Activated CD4-positive, alpha-beta T cell treated with anti-CD3 and anti-CD28 coated beads for 48 hours (primary cell): Measurements from ENCODE around the gene TMEM236.

Experiments used
- DNase-seq: peaks from one replicate; pipeline ENCODE4 v3.0.0-alpha.2; 2020

Gene TMEM236

GRCh38 chr10:17743437-17743836, 8.6 kb upstream of the TMEM236 start:
- no peak for DNase-seq

GRCh38 chr10:17744341-17744861, 7.6 kb upstream of the TMEM236 start:
- DNase-seq: no peak

GRCh38 chr10:17747883-17748550, 4.0 kb upstream of the TMEM236 start:
- no peak for DNase-seq

GRCh38 chr10:17749890-17750289, 2.1 kb upstream of the TMEM236 start:
- DNase-seq: no peak

GRCh38 chr10:17756557-17757217, 4.7 kb downstream of the TMEM236 start:
- no peak for DNase-seq

GRCh38 chr10:17758200-17758599, 6.2 kb downstream of the TMEM236 start:
- no peak for DNase-seq

GRCh38 chr10:17758896-17759295, 6.9 kb downstream of the TMEM236 start:
- DNase-seq: no peak

GRCh38 chr10:17764142-17764541, 12.1 kb downstream of the TMEM236 start:
- DNase-seq: no peak

GRCh38 chr10:17765602-17766001, 13.6 kb downstream of the TMEM236 start:
- no peak for DNase-seq

- no peak for DNase-seq
Observed at GRCh38 chr10:17766731-17767130, 14.7 kb downstream of the TMEM236 start.

GRCh38 chr10:17768496-17768895, 16.5 kb downstream of the TMEM236 start:
- DNase-seq: no peak

- no peak for DNase-seq
Observed at GRCh38 chr10:17768957-17769356, 17.0 kb downstream of the TMEM236 start.

GRCh38 chr10:17771017-17771416, 19.0 kb downstream of the TMEM236 start:
- no peak for DNase-seq

GRCh38 chr10:17779784-17780183, 27.8 kb downstream of the TMEM236 start:
- DNase-seq: no peak

GRCh38 chr10:17780727-17781126, 28.7 kb downstream of the TMEM236 start:
- DNase-seq: no peak

GRCh38 chr10:17781856-17782255, 29.9 kb downstream of the TMEM236 start:
- no peak for DNase-seq

- DNase-seq: no peak
Observed at GRCh38 chr10:17782921-17783665, 31.1 kb downstream of the TMEM236 start.

- DNase-seq: no peak
Observed at GRCh38 chr10:17783751-17784150, 31.8 kb downstream of the TMEM236 start.

GRCh38 chr10:17784688-17785087, 32.7 kb downstream of the TMEM236 start:
- no peak for DNase-seq

- no peak for DNase-seq
Observed at GRCh38 chr10:17785276-17785930, 33.4 kb downstream of the TMEM236 start.

- no peak for DNase-seq
Observed at GRCh38 chr10:17787087-17787961, 35.3 kb downstream of the TMEM236 start.

- DNase-seq: no peak
Observed at GRCh38 chr10:17788646-17789045, 36.6 kb downstream of the TMEM236 start.
